ENCODE results near the gene DCTN3.
A peak's percentile ranks its signal among the peaks of the same experiment; 100 is the strongest.
"Not testable (repeated sequence)": the region's sequence is repeated elsewhere in the genome, so short reads cannot be mapped to it uniquely, and the experiment has no call there.

The DCTN3 gene

GRCh38 chr9:34642679-34643078 lies 22.4 kb upstream of the DCTN3 start:
- no peak overlapping the region for H3K4me2 ChIP-seq (ENCODE audit: low read length)
- H3K36me3 ChIP-seq (ENCODE audit: control insufficient read depth, insufficient read depth, low read length) = no peaks in the 10 kb centered on the region
- H3K4me1 ChIP-seq = peaks cover 4% of the 10 kb centered on the region
- no peak overlapping the region for H3K27ac ChIP-seq
- no peak overlapping the region for H3K4me3 ChIP-seq (ENCODE audit: low read depth, low read length)
- H3K9ac ChIP-seq = no peak overlapping the region
- H2AFZ ChIP-seq = no peak overlapping the region
- no peak for TF ChIP-seq CTCF (IDR thresholded peaks at IDR 0.05)
- no peaks in the 10 kb centered on the region for H3K9me3 ChIP-seq (ENCODE audit: control insufficient read depth, low read length)
- H3K27me3 ChIP-seq (ENCODE audit: control insufficient read depth, insufficient read depth, low read length) = no peaks in the 10 kb centered on the region
- peaks cover under 1% of the 10 kb centered on the region for H3K79me2 ChIP-seq

DNA sequence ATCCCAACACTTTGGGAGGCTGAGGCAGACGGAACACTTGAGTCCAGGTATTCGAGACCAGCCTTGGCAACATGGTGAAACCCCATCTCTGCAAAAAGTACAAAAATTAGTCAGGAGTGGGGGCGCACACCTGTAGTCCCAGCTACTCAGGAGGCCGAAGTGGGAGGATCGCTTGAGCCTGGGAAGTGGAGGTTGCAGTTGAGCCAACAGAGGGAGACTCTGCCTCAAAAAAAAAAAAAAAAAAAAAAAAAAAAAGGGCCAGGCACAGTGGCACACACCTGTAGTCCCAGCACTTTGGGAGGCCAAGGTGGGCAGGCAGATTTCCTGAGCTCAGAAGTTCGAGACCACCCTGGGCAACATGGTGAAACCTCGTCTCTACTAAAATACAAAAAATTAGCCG lies 19.0 kb upstream of the DCTN3 start:
- not testable (repeated sequence) for H3K27me3 ChIP-seq (ENCODE audit: control insufficient read depth, insufficient read depth, low read length); H3K79me2 ChIP-seq; H2AFZ ChIP-seq; H3K27ac ChIP-seq; H3K9ac ChIP-seq; H3K4me1 ChIP-seq; H3K4me2 ChIP-seq (ENCODE audit: low read length); H3K4me3 ChIP-seq (ENCODE audit: low read depth, low read length); H3K36me3 ChIP-seq (ENCODE audit: control insufficient read depth, insufficient read depth, low read length); H3K9me3 ChIP-seq (ENCODE audit: control insufficient read depth, low read length)

DNA sequence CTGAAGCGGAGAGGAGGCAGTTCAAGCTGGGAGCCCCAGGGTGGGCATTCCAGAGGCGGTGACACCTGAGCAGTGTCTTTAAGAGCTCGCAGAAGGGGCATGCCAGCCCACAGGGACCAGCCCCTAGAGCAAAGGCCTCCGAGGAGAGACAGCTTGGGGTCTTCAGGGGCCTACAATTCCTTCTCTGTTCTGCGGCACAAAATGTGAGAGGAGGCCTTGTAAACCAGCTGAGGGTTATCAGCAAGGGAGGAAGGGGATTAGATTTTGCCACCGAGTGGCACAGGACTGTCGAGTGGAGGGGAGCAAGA lies 17.8 kb upstream of the DCTN3 start:
- H3K4me1 ChIP-seq = peaks cover 5% of the 10 kb centered on the region
- H3K27me3 ChIP-seq (ENCODE audit: control insufficient read depth, insufficient read depth, low read length) = no peaks in the 10 kb centered on the region
- no peaks in the 10 kb centered on the region for H3K79me2 ChIP-seq
- no peaks in the 10 kb centered on the region for H3K36me3 ChIP-seq (ENCODE audit: control insufficient read depth, insufficient read depth, low read length)
- H3K9ac ChIP-seq = no peak overlapping the region
- H3K4me2 ChIP-seq (ENCODE audit: low read length) = peak overlapping the region; percentile 90
- H2AFZ ChIP-seq = peak overlapping the region; percentile 96
- H3K9me3 ChIP-seq (ENCODE audit: control insufficient read depth, low read length) = no peaks in the 10 kb centered on the region
- H3K4me3 ChIP-seq (ENCODE audit: low read depth, low read length) = peak overlapping the region; percentile 71
- TF ChIP-seq CTCF (IDR thresholded peaks at IDR 0.05) = no peak
- peak overlapping the region; percentile 78 for H3K27ac ChIP-seq

GRCh38 chr9:34637356-34638137 lies 17.3 kb upstream of the DCTN3 start, which contains the start of gene SIGMAR1:
Gene SIGMAR1, minus strand, starts transcription at chr9:34637787. Its CDS starts 90 bp downstream, at chr9:34637697.
- Histone ChIP-seq H3K4me2 (ENCODE audit: low read length) (peak within 1 kb of the TSS; percentile 90), H3K36me3 (ENCODE audit: control insufficient read depth, insufficient read depth, low read length) (no peaks in the 10 kb centered on the region), H2AFZ (peak within 1 kb of the TSS; percentile 96), H3K27me3 (ENCODE audit: control insufficient read depth, insufficient read depth, low read length) (no peaks in the 10 kb centered on the region), H3K9me3 (ENCODE audit: control insufficient read depth, low read length) (no peaks in the 10 kb centered on the region), H3K4me1 (peaks cover 5% of the 10 kb centered on the region), H3K4me3 (ENCODE audit: low read depth, low read length) (peak within 1 kb of the TSS; percentile 71), H3K9ac (no peak within 1 kb of the TSS), H3K79me2 (no peaks in the 10 kb centered on the region), H3K27ac (peak within 1 kb of the TSS; percentile 78)
- no peak for TF ChIP-seq CTCF (IDR thresholded peaks at IDR 0.05)

DNA sequence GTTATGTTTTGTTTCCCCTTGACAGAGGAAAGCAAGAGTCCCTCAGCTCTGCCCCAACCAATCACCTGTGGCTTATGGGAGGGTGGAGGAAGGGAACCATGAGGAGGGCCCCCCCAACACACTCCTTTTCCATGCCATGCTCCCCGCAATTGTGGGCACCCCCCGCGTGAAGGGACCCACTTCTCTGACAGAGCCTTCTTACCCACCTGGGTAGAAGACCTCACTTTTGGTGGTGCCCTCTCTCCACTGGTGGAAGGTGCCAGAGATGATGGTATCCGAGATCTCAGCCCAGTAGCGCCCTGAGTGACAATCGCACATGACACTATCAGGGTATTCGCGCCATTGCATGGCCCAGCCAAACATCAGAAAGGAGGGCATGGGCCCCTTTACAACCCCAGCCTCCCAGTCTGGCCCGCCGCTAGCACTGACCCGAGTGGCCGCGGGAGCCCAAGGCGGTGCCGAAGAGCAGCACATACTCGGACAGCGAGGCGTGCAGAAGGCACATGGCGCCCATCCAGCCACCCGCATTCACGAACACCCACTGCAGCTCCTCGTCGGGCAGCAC lies 16.6 kb upstream of the DCTN3 start:
- Histone ChIP-seq H3K9me3 (ENCODE audit: control insufficient read depth, low read length) (no peaks in the 10 kb centered on the region), H3K27ac (peak overlapping the region; percentile 78)

More for the DNA sequence above, 16.6 kb upstream of the DCTN3 start:
- TF ChIP-seq CTCF (IDR thresholded peaks at IDR 0.05) = no peak
- H3K4me2 ChIP-seq (ENCODE audit: low read length) = peak overlapping the region; percentile 90
- H3K79me2 ChIP-seq = no peaks in the 10 kb centered on the region
- H3K36me3 ChIP-seq (ENCODE audit: control insufficient read depth, insufficient read depth, low read length) = no peaks in the 10 kb centered on the region
- H3K4me3 ChIP-seq (ENCODE audit: low read depth, low read length) = peak overlapping the region; percentile 71
- peak overlapping the region; percentile 96 for H2AFZ ChIP-seq
- H3K27me3 ChIP-seq (ENCODE audit: control insufficient read depth, insufficient read depth, low read length) = no peaks in the 10 kb centered on the region
- H3K4me1 ChIP-seq = peaks cover 5% of the 10 kb centered on the region
- H3K9ac ChIP-seq = no peak overlapping the region

Data from parathyroid adenoma (tissue), 2 donors.